ENCODE data around the gene BORCS6.

Gene BORCS6

GRCh38 chr17:8154608-8155155 lies 35.3 kb downstream of the BORCS6 start:
- no peak for DNase-seq (ENCODE audit: low spot score)

DNA sequence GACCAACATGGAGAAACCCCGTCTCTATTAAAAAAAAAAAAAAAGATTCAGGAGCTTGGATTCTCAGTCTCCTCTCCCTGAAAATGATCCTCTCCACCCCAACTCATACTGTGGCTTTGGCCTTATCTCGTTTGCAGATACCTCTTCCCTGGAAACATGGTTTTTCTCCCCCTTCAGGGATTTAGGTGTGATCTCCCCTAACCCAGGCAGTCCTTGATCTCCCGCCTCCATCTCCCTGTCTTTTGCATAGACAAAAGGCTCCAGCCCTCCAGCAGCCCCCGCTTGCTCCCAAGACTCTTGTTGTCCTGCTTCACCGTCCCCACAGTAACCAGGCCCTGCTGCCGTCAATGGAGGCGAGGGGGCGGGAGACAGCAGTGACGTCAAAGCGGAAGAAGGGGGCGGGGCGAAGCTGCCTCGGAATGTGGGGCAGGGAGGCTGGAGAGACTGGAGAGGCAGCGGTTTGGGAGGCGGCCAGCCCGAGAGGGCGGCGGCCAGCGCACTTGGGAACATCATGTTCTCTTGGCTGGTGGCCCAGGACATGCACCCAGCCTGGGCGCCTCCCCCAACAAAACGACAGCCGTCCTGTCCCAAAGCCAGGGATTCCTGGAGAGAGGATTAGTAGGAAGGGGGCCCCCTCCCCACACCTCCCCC lies 35.9 kb downstream of the BORCS6 start:
- peak; percentile 86 for DNase-seq (ENCODE audit: low spot score)

DNA sequence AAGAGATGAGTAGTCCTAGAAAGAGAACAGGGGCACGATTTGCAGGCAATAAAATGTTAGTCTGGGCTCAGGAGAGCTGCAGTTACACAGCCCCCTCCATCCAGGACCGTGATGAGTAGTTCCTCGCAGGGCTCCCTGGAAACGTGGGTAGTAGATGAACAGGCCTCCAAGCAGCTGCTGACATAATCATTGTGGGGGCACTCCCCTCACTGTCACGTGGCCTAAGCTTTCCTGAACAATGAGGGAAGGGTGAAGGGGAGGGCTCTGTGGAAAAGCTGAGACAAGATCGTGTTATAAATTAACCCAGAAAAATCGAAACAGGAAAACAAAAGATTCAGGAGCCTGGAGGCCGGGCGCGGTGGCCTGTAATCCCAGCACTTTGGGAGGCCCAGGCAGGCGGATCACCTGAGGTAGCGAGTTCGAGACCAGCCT lies 36.4 kb downstream of the BORCS6 start:
- DNase-seq (ENCODE audit: low spot score) = no peak

GRCh38 chr17:8153031-8153451 lies 36.9 kb downstream of the BORCS6 start:
- DNase-seq (ENCODE audit: low spot score) = no peak

DNA sequence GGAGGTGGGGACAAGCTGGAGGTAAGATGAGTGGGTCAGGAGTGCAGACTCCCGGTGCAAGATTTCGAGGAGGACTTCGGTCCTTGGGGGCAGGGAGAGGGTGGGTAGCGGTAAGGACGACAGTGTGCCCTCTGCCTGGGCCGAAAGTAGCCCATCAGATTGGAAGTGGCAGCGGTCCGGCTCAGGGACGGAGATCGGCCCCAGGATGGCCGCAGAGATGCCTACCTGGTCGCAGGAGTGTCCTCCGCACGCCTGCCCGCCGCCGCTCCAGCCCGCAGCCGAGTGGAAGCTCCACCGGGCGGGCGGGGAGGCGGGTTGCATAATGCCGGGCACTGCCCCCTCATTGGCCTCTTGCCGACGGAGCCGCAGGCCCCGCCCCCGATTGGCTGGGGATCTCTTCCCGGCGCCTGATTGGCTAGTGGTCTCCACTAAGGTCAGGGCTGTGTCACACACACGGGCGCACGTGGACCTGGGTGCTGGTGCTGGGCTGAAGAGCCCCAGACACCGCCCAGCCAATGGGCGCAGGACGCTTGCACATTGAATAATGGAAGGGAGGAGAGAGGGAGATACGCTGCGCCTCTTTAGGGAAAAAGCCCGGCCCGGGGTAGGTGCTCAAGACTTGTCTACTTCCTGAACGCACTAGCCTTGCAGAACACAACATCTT lies 37.7 kb downstream of the BORCS6 start, which contains the start of gene PER1:
PER1 (minus strand) TSS at position 293 of the 664 bp plus-strand sequence. CDS start 1,698 bp downstream, outside the sequence.
- DNase-seq (ENCODE audit: low spot score) = peak; percentile 87

GRCh38 chr17:8151641-8152111 lies 38.3 kb downstream of the BORCS6 start:
- no peak for DNase-seq (ENCODE audit: low spot score)

DNA sequence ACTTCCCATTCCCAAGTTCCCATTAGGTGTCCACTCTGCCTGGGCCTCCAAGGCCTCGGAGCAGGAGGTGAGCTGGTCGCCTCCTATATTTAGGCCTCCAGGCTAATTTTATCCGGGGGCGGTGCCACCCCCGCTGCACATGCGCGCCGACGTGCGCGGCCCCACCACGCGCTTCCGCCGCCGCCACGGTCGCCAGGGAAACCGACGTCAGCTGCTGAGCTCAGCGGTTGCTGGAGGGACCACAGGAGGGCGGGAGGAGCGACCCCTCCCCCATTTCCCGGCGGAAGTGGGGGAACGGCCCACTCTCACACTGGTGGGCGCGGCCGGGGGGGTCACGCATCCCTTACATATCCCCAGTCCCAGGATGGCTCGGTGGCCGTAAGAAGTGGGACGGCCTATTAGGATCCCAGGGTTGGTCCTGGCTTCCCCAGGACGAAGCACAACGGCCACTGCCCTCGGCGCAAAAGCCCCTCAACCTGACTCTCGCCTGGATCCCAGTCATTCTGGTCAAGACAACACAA lies 38.8 kb downstream of the BORCS6 start:
- DNase-seq (ENCODE audit: low spot score) = peak; percentile 88

GRCh38 chr17:8150194-8151119 lies 39.5 kb downstream of the BORCS6 start:
- no peak for DNase-seq (ENCODE audit: low spot score)

GRCh38 chr17:8149419-8150193 lies 40.4 kb downstream of the BORCS6 start:
- DNase-seq (ENCODE audit: low spot score) = no peak

DNA sequence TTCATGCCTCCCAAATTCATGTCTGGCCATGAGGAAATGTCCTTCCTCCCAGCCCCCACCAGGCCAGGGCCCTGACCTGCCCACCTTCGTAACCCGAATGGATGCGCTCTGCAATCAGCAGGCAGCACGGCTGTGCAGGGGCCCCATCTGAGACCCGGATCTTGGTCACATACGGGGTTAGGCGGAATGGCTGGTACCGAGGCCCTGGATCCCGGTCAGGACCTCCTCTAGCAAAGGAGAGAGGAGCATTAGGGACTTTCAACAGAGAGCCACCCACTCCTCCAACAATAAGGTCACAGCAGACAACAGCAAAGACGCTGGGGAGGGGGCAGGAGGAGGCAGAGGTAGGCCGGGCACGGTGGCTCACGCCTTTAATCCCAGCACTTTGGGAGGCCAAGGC lies 41.4 kb downstream of the BORCS6 start:
- DNase-seq (ENCODE audit: low spot score) = no peak

GRCh38 chr17:8147805-8148404 lies 42.1 kb downstream of the BORCS6 start:
- no peak for DNase-seq (ENCODE audit: low spot score)

GRCh38 chr17:8147141-8147804 lies 42.7 kb downstream of the BORCS6 start:
- no peak for DNase-seq (ENCODE audit: low spot score)

- no peak for DNase-seq (ENCODE audit: low spot score)
Observed at GRCh38 chr17:8146381-8147140, 43.4 kb downstream of the BORCS6 start.

- no peak for DNase-seq (ENCODE audit: low spot score)
Observed at GRCh38 chr17:8145811-8146210, 44.2 kb downstream of the BORCS6 start.

DNA sequence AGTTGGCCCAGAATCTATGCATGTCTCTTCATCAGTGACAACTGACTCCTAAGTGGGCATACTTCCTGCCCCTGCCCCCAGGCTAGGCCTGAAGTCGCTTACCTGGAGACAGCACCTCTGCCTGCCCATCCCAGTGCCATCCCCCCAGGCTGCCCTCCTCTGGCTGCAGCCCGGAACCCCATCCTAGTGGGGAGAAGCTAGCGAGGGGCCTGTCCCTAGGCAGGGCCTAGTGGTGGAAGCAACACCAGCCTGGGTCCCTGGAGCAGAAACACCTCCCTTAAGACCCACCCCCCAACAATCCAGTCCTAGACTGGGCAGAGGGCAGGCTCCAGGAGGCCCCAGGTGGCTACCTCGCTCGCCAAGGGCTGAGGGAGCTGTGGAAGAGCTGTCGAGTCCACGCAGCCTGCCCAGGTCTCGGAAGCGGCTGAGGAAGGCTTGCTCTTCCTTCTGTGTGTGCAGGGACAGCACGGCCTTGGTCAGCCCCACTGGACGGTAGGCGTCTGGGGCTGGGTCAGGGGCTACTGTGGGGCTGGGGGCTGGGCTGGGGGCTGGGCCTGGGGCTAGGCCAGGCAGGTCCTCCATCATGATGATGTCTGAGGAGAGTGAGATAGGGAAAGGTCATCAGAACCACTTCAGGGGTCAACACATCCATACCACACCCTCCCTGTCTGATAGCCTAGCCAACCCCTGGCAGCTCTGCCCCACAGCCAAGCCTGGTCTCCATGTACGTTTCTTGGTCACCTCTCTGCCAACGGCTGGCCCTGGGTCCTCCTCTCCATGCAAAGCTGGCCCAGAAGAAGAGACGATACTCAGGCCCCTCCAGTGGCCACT lies 45.4 kb downstream of the BORCS6 start:
- no peak for DNase-seq (ENCODE audit: low spot score)

DNA sequence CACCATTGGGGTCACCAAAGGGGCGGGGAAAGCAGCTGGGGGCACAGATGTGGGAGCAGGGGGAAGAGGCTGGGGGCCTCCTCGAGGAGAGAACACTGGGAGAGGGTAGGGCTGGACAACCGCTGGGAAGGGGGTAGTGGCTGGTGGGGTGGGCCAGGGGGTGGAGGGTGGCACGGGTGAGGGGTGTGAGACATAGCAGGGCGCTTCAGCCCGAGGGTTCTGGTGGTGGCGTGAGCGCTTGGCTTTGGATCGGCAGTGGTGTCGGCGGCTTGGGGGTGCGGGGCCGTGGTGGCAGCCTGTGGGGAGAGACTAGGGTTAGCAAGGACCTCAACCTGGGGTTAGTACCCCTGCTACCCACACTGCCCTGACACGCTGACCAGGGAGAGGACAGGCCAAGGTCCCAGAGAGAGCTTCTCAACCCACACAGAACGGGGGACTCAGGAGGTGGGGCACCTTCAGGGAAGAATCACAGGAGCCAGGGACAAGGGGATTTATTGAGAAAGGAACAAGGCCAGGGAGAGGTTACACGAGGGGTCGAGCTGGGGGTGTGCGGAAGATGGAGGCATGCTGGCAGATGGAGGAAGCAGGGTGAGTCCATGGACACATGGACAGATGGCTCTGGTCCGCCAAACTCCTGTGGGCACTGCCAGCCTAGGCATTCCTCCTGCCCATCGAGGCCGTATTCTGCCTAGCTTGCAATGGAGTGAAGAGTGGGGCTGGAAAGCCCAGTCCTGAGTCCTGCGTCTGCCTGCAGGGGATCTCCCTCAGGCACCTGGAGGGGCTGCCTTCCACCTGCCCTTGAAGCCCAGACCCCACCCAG lies 46.2 kb downstream of the BORCS6 start:
- no peak for DNase-seq (ENCODE audit: low spot score)

- DNase-seq (ENCODE audit: low spot score) = no peak
Observed at GRCh38 chr17:8142887-8143580, 46.9 kb downstream of the BORCS6 start.

Data from CD4-positive, alpha-beta T cell treated with Interleukin-6 at 100 ng/mL for 8 hours (primary cell).